ENCODE results near the gene NEU2.

The NEU2 gene

GRCh38 chr2:233079953-233080835, 47.7 kb downstream of the NEU2 start:
- DNase-seq, result no peak

DNA sequence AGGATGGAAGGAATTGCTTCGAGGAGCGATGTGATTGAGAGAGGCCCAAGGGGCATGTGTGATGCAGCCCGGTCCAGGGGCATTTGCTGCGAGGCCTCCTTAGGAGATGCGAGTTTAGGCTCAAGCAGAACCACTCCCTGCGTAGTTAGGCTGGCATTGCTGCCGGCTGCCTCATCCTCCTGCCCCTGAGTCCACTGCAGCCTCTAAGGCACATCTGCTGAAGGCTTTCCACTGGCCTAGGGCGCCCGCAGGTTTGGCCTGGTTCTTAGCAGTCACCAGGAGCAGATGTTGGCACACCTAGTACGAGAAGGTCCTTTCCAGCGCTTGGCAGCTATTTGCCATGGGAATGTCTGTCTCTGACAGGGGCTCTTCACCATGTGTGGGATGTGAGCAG, 48.4 kb downstream of the NEU2 start:
- no peak for DNase-seq

GRCh38 chr2:233081232-233081730, 48.8 kb downstream of the NEU2 start:
- no peak for DNase-seq

DNA sequence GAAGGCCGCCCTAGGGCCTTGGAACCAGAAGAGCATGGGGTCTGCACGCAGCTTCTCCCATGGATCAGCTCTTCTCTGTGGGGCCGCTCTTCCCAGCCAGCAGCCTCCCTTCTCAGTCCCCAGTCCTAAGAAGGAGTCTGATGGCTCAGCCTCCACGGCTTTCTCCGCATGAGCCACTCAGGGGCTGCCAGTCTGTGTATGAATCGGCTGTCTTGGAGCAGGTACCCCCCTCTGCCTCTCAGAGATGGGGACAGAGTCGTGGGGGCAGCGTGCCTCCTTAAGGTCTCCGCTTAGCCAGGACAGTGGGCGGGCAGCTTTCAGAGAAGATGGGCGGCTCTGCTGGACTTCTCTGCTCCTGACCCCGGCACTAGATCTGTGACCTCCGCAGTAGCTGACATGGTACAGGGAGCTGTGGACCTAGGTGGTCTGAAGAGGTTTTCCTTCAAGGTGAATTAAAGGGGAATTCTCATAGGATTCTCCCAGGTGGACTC, 49.3 kb downstream of the NEU2 start:
- no peak for DNase-seq

DNA sequence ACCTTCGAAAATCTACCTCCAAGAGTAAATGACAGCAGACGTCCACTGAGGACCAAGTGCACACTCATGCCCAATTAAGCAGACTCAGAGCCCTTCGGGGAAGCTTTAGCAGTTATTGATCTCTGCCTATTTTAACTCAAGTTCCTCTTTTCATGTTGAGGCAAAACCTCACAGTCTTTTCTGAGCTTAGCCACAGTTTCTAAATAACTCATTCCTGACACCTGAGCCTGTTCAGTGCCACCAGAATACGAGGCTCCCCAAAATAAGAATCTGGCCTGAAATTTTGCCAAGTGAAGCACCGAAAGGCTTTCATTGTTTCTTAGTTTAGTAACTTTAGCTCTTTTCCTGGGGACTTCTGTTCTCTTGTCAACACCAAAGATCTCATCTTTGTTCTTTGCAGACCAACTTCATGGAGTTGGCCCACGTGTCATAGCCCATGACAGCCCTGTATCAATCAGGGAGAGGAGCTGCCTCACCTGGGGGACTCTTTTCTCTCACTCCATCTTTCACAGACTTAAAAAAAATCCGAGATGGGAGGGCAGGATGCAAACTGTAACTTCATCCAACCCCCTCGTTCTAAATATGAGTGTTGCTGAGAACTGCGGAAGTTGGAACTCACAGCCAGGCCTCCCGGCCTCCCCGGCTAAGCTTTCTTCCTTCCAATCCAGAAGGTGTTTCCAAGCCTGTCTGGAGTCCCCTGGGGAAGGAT, 49.9 kb downstream of the NEU2 start:
- DNase-seq, result no peak

DNA sequence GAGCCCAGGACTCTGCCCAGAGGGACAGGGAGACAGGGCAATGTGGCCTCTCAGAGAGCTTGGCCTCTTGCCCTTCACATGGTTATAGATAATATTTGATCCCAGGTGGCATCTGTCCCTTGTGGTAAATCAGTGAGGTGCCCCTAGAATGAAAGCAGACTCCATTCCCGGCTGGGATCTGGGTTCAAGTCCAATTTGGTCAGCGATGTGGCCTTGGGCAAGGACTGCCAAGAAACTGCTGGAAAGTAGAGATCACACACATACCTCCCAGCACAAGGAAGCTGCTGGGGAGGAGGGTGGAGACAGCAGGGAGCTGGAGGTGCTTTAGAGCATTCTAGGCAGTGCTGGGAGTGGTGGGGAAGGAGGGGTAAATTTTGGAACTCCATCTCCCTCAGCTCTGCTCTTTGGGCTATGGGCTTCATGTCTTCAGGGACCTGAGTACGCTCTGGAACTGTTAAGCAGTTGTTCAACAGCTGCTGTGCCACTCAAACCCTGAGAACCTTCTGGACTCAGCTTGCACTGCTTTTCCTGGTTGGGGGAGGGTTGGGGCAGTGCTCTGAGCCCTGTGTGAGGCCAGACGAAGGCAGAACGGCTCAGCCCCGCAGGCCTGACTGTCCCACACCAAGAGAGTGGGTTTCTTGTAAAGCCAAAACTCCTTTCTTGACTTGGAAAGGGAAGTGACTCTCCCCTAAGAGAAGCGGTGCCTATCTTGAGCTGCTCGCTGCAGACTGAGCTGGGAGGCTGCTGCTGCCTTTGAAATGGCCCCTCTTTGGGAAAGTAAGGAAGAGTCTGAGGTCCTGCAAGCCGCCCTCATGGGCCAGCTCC, 50.7 kb downstream of the NEU2 start:
- no peak for DNase-seq

DNA sequence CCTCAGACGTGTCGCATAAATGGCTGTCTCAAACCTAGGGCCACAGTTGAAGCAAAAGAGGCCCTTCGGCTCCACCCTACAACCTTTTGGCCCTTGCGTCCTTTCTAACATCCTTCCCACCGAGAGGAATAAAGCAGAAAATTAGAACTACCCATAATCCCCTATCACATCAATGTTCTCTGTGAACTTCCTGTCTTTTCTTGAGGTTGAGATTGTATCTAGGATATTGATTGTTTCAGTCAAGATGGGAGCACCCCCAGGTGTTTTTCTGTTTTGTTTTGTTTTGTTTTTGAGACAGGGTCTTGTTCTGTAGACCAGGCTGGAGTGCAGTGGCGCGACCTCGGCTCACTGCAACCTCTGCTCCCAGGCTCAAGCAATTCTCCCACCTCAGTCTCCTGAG, 51.3 kb downstream of the NEU2 start:
- no peak for DNase-seq

DNA sequence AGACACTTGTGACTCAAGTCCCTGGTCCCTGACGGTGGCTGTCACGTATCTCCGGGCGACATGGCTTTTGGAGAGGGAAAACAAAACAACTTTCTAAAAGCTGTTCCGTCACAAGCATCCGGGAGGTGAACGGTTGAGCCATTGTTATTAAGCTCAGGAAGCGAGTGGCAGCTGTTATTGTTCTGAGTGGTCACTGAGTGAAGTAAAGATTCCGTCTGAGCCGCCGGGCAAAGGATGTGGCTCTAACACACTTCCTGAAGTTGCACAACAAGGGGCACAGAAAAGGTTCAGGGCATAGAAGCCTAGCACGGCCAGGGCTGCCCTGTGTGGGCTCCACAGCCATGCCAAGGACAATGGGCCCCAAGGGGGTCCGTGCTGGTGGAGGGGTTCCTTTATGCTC, 52.0 kb downstream of the NEU2 start:
- DNase-seq, result no peak
